Measurements from ENCODE around the gene BCL2L12.

DNA sequence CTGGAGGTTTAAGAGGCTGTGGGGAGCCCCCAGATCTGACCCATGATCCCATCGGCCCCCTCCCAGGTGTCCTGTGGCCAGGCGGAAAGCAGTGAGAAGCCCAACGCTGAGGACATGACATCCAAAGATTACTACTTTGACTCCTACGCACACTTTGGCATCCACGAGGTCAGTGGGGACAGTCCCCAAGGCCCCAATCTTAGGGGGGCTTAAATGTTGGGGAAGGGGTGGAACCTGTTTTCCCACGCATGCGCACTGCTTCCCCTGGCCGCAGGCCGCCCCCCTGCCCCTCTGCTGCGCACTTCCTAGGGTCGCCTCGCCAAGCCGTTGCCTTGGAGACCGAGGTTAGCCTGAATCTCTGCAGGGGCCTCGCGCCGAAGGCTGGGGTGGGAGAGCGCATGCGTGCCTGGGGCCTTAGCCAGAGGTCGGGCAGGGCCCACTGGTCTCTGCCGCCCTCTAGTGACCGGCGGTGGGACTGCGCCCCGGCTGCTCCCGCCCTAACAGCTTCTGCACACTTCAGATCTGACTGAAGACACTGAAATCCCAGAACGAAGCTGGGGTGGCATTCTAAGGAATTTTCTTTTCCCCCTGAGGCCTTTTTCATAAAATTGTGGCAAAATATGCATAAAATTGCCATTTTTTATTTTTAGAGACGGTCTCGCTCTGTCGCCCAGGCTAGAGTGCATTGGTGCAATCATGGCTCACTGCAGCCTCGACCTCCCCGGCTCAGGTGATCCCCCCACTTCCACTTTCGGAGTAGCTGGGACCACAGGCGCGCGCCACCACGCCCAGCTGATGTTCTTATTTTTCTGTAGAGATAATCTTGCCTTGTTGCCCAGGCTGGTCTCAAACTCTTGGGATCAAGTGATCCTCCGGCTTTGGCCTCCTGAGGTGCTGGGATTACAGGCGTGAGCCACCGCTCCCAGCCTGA lies 15.0 kb downstream of the BCL2L12 start:
- TF ChIP-seq POLR2A (IDR thresholded peaks at IDR 0.05) (no peak), EP300 (IDR thresholded peaks at IDR 0.05) (no peak), POLR2AphosphoS5 (IDR thresholded peaks at IDR 0.05) (no peak)
- TF ChIP-seq, protein P1, sequence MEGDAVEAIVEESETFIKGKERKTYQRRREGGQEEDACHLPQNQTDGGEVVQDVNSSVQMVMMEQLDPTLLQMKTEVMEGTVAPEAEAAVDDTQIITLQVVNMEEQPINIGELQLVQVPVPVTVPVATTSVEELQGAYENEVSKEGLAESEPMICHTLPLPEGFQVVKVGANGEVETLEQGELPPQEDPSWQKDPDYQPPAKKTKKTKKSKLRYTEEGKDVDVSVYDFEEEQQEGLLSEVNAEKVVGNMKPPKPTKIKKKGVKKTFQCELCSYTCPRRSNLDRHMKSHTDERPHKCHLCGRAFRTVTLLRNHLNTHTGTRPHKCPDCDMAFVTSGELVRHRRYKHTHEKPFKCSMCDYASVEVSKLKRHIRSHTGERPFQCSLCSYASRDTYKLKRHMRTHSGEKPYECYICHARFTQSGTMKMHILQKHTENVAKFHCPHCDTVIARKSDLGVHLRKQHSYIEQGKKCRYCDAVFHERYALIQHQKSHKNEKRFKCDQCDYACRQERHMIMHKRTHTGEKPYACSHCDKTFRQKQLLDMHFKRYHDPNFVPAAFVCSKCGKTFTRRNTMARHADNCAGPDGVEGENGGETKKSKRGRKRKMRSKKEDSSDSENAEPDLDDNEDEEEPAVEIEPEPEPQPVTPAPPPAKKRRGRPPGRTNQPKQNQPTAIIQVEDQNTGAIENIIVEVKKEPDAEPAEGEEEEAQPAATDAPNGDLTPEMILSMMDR (IDR thresholded peaks at IDR 0.05), result peak; percentile 96 to 100

All from suprapubic skin (tissue), 4 donors.